ENCODE results near the gene ACAD11. TPM values are rescaled to one million over a fixed set of nuclear protein-coding genes. Genes with fewer than 3 reads are reported as not detected.

Gene ACAD11
- polyA plus RNA-seq, 3 donors: 0.31 to 25.4 (median 0.40) TPM

DNA sequence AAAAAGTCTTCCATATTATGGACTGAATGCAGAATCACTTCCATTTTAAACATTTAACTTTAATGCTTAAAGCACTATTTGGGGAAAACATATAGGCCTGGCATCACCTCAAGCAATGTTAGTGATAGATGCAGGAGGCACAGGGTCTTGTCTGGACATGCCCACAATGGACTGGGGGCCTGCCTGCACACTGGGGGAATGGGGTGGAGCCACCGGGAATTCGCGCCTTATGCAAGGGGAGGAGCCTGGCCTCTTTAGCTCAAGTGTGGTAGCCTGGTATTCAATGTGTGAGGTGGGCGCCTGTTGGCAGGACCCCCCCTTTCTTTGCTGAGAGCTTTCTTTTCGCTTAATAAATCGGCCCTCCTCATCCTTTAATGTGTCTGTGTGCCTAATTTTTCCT, 32.7 kb downstream of the ACAD11 start:
- H3K4me3 ChIP-seq (replicated peaks in 1 of 3; ENCODE audit: low read depth in 2 of 3, low read length in 3 of 3): no peak overlapping the region
- no peak overlapping the region for H3K9ac ChIP-seq (ENCODE audit: insufficient read depth, low read length, poor library complexity, severe bottlenecking)
- Mint-ChIP-seq H3K4me1 (peaks cover 6% of the 10 kb centered on the region), H3K27ac (no peak overlapping the region), H3K9me3 (no peaks in the 10 kb centered on the region), H3K36me3 (peaks cover 12 to 20% of the 10 kb centered on the region in 2 donors), H3K27me3 (ENCODE audit: low read depth in 3 of 3) (no peaks in the 10 kb centered on the region), H3K4me3 (no peak overlapping the region)
- no peaks in the 10 kb centered on the region for H3K79me2 ChIP-seq (ENCODE audit: insufficient read depth, low read length)
- H3K36me3 ChIP-seq (replicated peaks in 1 of 2; ENCODE audit: control insufficient read depth in 1 of 2, insufficient read depth in 2 of 2, low read length in 2 of 2): peaks cover 14 to 17% of the 10 kb centered on the region in 2 donors
- H3K4me2 ChIP-seq (replicated peaks; ENCODE audit: extremely low read depth, low read length, poor library complexity, severe bottlenecking): no peak overlapping the region
- no peaks in the 10 kb centered on the region for H3K9me3 ChIP-seq (replicated peaks in 1 of 2; ENCODE audit: control insufficient read depth in 1 of 2, insufficient read depth in 1 of 2, low read length in 2 of 2)
- 100% methylated on average over 3 of the region's 6 CpGs for WGBS (ENCODE audit: insufficient coverage)
- intact Hi-C loops (cut with micrococcal nuclease): no loop called here
- H4K20me1 ChIP-seq (ENCODE audit: insufficient read depth, low read length): no peaks in the 10 kb centered on the region
- no peak for DNase-seq
- TF ChIP-seq, protein P1, sequence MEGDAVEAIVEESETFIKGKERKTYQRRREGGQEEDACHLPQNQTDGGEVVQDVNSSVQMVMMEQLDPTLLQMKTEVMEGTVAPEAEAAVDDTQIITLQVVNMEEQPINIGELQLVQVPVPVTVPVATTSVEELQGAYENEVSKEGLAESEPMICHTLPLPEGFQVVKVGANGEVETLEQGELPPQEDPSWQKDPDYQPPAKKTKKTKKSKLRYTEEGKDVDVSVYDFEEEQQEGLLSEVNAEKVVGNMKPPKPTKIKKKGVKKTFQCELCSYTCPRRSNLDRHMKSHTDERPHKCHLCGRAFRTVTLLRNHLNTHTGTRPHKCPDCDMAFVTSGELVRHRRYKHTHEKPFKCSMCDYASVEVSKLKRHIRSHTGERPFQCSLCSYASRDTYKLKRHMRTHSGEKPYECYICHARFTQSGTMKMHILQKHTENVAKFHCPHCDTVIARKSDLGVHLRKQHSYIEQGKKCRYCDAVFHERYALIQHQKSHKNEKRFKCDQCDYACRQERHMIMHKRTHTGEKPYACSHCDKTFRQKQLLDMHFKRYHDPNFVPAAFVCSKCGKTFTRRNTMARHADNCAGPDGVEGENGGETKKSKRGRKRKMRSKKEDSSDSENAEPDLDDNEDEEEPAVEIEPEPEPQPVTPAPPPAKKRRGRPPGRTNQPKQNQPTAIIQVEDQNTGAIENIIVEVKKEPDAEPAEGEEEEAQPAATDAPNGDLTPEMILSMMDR (IDR thresholded peaks at IDR 0.05): no peak
- H3K27me3 ChIP-seq (ENCODE audit: control insufficient read depth in 2 of 2, insufficient read depth in 2 of 2, low read length in 2 of 2): no peaks in the 10 kb centered on the region
- H2AFZ ChIP-seq (ENCODE audit: insufficient read depth, low read depth, low read length, poor library complexity, severe bottlenecking): no peak overlapping the region
- no peak overlapping the region for H3K27ac ChIP-seq (ENCODE audit: low read depth in 1 of 2, low read length in 2 of 2)
- peaks cover 0 to 4% of the 10 kb centered on the region in 2 donors for H3K4me1 ChIP-seq (ENCODE audit: control insufficient read depth in 1 of 2, insufficient read depth in 2 of 2, low read length in 2 of 2)

- no peak overlapping the region for H3K4me3 Mint-ChIP-seq
- Histone ChIP-seq H3K79me2 (ENCODE audit: insufficient read depth, low read length) (no peaks in the 10 kb centered on the region), H2AFZ (ENCODE audit: insufficient read depth, low read depth, low read length, poor library complexity, severe bottlenecking) (no peak overlapping the region), H3K27me3 (ENCODE audit: control insufficient read depth in 2 of 2, insufficient read depth in 2 of 2, low read length in 2 of 2) (no peaks in the 10 kb centered on the region), H3K27ac (ENCODE audit: low read depth in 1 of 2, low read length in 2 of 2) (no peak overlapping the region), H3K4me2 (replicated peaks; ENCODE audit: extremely low read depth, low read length, poor library complexity, severe bottlenecking) (no peak overlapping the region), H4K20me1 (ENCODE audit: insufficient read depth, low read length) (no peaks in the 10 kb centered on the region), H3K4me1 (ENCODE audit: control insufficient read depth in 1 of 2, insufficient read depth in 2 of 2, low read length in 2 of 2) (peaks cover 0 to 4% of the 10 kb centered on the region in 2 donors), H3K4me3 (replicated peaks in 1 of 3; ENCODE audit: low read depth in 2 of 3, low read length in 3 of 3) (no peak overlapping the region), H3K36me3 (replicated peaks in 1 of 2; ENCODE audit: control insufficient read depth in 1 of 2, insufficient read depth in 2 of 2, low read length in 2 of 2) (peaks cover 14 to 21% of the 10 kb centered on the region in 2 donors), H3K9me3 (replicated peaks in 1 of 2; ENCODE audit: control insufficient read depth in 1 of 2, insufficient read depth in 1 of 2, low read length in 2 of 2) (no peaks in the 10 kb centered on the region), H3K9ac (ENCODE audit: insufficient read depth, low read length, poor library complexity, severe bottlenecking) (no peak overlapping the region)
- H3K27me3 Mint-ChIP-seq (ENCODE audit: low read depth in 3 of 3): no peaks in the 10 kb centered on the region
- H3K36me3 Mint-ChIP-seq: peaks cover 21 to 28% of the 10 kb centered on the region in 2 donors
- no peak overlapping the region for H3K27ac Mint-ChIP-seq
- no CpG with 5 or more reads among the region's 1 CpG for WGBS (ENCODE audit: insufficient coverage)
- TF ChIP-seq, protein P1 (IDR thresholded peaks at IDR 0.05): no peak
- H3K9me3 Mint-ChIP-seq: peaks cover 0 to 8% (median 0%) of the 10 kb centered on the region in 7 donors
- H3K4me1 Mint-ChIP-seq: peaks cover 6% of the 10 kb centered on the region
- intact Hi-C loops (cut with micrococcal nuclease): no loop called here
- no peak for DNase-seq
Observed at GRCh38 chr3:132625613-132626012, 34.0 kb downstream of the ACAD11 start.

Data from CD14-positive monocyte (primary cell).